D721Med (cell line): ENCODE measurements around the gene ENOPH1.

Source experiments
- DNase-seq: peaks from one replicate; pipeline ENCODE4 v3.0.0; 2011; ENCODE audit warnings: low spot score; ENCODE audit not compliant: insufficient read length
- FAIRE-seq: peaks from 2 replicates; lab custom pipeline; 2011; peaks lifted over from hg19 to GRCh38; lab: Jason Lieb, UNC
- TF ChIP-seq, protein P1 (sequence below): IDR thresholded peaks from 2 replicates; pipeline ENCODE4 v1.5.1; 2012; ENCODE audit warnings: mild to moderate bottlenecking, control low read depth; ENCODE audit not compliant: insufficient read depth; ENCODE audit errors: missing control alignments

The ENOPH1 gene

DNA sequence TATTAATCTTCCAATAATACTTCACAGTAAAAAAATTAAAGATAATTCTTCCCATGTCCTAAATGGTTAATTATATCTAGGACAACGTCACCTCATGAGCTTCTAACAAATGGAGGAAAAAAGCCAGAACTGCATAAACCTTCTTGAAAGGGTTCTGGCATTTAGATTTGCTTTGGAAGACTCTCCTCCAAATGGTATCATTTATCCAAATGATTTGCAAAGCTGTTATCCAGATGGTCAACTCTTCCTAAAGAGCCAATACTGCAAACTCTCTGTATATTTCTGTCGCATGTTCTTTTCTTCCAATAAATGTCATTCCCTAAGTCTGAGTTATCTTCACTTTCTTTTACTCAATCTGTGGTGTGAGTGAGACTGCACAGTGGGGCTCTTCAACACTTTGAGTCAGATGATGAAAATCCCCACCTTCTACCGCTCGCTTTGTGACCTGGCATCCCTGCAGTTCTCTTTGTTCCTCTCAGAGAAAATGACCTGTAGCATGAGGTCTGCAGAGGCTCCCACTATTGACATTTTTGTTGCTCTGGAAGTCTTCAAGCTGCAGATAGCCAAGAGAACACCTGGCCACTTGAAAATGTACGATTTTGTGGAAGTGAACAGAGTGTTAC, 78.5 kb downstream of the ENOPH1 start:
- FAIRE-seq (no peak), DNase-seq (no peak)
- TF ChIP-seq, protein P1, sequence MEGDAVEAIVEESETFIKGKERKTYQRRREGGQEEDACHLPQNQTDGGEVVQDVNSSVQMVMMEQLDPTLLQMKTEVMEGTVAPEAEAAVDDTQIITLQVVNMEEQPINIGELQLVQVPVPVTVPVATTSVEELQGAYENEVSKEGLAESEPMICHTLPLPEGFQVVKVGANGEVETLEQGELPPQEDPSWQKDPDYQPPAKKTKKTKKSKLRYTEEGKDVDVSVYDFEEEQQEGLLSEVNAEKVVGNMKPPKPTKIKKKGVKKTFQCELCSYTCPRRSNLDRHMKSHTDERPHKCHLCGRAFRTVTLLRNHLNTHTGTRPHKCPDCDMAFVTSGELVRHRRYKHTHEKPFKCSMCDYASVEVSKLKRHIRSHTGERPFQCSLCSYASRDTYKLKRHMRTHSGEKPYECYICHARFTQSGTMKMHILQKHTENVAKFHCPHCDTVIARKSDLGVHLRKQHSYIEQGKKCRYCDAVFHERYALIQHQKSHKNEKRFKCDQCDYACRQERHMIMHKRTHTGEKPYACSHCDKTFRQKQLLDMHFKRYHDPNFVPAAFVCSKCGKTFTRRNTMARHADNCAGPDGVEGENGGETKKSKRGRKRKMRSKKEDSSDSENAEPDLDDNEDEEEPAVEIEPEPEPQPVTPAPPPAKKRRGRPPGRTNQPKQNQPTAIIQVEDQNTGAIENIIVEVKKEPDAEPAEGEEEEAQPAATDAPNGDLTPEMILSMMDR: no peak

DNA sequence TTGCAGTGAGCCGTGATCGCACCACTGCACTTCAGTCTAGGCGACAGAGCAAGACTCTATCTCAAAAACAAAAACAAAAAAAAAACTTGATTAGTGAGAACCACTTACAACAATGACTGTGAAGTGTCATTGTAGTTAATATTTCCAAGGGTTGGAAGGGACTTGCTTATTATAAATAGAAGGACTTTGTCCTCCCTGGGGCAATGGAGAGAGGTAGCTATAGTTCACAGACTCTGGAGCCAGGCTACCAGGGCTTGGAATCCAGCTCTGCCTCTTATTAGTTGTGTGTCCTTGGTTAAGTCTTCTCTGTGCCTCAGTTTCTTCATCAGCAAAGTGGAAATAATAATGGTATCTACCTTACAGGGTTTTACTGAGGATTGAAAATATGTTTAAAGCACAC, 79.8 kb downstream of the ENOPH1 start:
- FAIRE-seq (no peak), DNase-seq (no peak)
- TF ChIP-seq, protein P1: no peak
